ENCODE data around the gene ATXN7L1. TPM values are rescaled to one million over a fixed set of nuclear protein-coding genes. Genes with fewer than 3 reads are reported as not detected.

The ATXN7L1 gene
- total and polyA plus RNA-seq, 8 donors, result 13.0 to 15.5 (median 13.8) TPM

GRCh38 chr7:105811189-105811847, 65.1 kb downstream of the ATXN7L1 start:
- Histone ChIP-seq H3K36me3 (no peaks in the 10 kb centered on the region), H3K27ac (no peak overlapping the region), H3K4me3 (no peak overlapping the region), H3K27me3 (no peaks in the 10 kb centered on the region), H3K4me1 (peaks cover 0 to 20% of the 10 kb centered on the region in 2 donors), H3K9me3 (no peaks in the 10 kb centered on the region)
- intact Hi-C loops (cut with DNase I), result no loop called here
- DNase-seq (no peak), ATAC-seq (no peak)
- TF ChIP-seq, protein P1, sequence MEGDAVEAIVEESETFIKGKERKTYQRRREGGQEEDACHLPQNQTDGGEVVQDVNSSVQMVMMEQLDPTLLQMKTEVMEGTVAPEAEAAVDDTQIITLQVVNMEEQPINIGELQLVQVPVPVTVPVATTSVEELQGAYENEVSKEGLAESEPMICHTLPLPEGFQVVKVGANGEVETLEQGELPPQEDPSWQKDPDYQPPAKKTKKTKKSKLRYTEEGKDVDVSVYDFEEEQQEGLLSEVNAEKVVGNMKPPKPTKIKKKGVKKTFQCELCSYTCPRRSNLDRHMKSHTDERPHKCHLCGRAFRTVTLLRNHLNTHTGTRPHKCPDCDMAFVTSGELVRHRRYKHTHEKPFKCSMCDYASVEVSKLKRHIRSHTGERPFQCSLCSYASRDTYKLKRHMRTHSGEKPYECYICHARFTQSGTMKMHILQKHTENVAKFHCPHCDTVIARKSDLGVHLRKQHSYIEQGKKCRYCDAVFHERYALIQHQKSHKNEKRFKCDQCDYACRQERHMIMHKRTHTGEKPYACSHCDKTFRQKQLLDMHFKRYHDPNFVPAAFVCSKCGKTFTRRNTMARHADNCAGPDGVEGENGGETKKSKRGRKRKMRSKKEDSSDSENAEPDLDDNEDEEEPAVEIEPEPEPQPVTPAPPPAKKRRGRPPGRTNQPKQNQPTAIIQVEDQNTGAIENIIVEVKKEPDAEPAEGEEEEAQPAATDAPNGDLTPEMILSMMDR (IDR thresholded peaks at IDR 0.05), result no peak

- no peaks in the 10 kb centered on the region for H3K36me3 ChIP-seq
- H3K4me3 ChIP-seq, result no peak overlapping the region
- ATAC-seq, result no peak
- DNase-seq, result no peak
- no peaks in the 10 kb centered on the region for H3K27me3 ChIP-seq
- TF ChIP-seq, protein P1 (IDR thresholded peaks at IDR 0.05), result no peak
- H3K27ac ChIP-seq, result no peak overlapping the region
- H3K4me1 ChIP-seq, result peaks cover 0 to 15% of the 10 kb centered on the region in 2 donors
- intact Hi-C loops (cut with DNase I), result no loop called here
- H3K9me3 ChIP-seq, result no peaks in the 10 kb centered on the region
Observed at GRCh38 chr7:105810556-105810955, 65.8 kb downstream of the ATXN7L1 start.

- H3K4me1 ChIP-seq, result peaks cover 0 to 14% of the 10 kb centered on the region in 2 donors
- no peaks in the 10 kb centered on the region for H3K36me3 ChIP-seq
- peak overlapping the region in 1 of 2 donors; percentile 18 for H3K27ac ChIP-seq
- ATAC-seq (peak; percentile 76), DNase-seq (peak in 1 of 4 donors; percentile 56)
- intact Hi-C loops (cut with DNase I), result no loop called here
- no peaks in the 10 kb centered on the region for H3K27me3 ChIP-seq
- TF ChIP-seq, protein P1 (IDR thresholded peaks at IDR 0.05), result no peak
- H3K9me3 ChIP-seq, result no peaks in the 10 kb centered on the region
- H3K4me3 ChIP-seq, result no peak overlapping the region
Observed at GRCh38 chr7:105808703-105809590, 67.5 kb downstream of the ATXN7L1 start.

DNA sequence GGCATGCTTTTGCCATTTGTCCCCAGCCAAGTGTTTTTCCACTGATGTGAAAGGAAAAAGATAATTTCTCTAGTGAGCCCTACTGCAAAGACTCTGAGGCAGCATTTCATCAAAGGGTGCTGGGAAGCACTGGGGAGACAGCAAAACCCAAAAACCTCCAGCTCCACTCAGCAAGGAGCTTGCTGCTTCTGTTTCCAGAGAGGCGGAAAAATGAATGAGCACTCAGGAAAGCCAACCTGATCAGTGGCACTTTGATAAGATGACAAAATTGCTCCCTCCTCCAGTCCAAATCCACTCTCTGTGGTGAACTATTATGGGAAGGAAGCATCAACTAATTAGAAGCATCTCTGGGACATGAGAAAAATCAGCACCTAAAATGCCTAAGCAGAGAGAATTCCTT, 68.2 kb downstream of the ATXN7L1 start:
- no peaks in the 10 kb centered on the region for H3K36me3 ChIP-seq
- H3K27ac ChIP-seq, result no peak overlapping the region
- intact Hi-C loops (cut with DNase I), result no loop called here
- H3K4me1 ChIP-seq, result peaks cover 0 to 14% of the 10 kb centered on the region in 2 donors
- no peak for ATAC-seq
- no peak for DNase-seq
- TF ChIP-seq, protein P1 (IDR thresholded peaks at IDR 0.05), result no peak
- H3K4me3 ChIP-seq, result no peak overlapping the region
- H3K9me3 ChIP-seq, result no peaks in the 10 kb centered on the region
- H3K27me3 ChIP-seq, result no peaks in the 10 kb centered on the region

- no peak for DNase-seq
- no peak for ATAC-seq
- H3K27ac ChIP-seq, result no peak overlapping the region
- no peak overlapping the region for H3K4me3 ChIP-seq
- peaks cover 0 to 14% of the 10 kb centered on the region in 2 donors for H3K4me1 ChIP-seq
- H3K36me3 ChIP-seq, result no peaks in the 10 kb centered on the region
- intact Hi-C loops (cut with DNase I), result no loop called here
- H3K27me3 ChIP-seq, result no peaks in the 10 kb centered on the region
- TF ChIP-seq, protein P1 (IDR thresholded peaks at IDR 0.05), result no peak
- H3K9me3 ChIP-seq, result no peaks in the 10 kb centered on the region
Observed at GRCh38 chr7:105807448-105807762, 69.0 kb downstream of the ATXN7L1 start.

Data from left lung (tissue), 10 donors.